ENCODE data around the gene MALRD1.
"Not testable (repeated sequence)": the region's sequence is repeated elsewhere in the genome, so short reads cannot be mapped to it uniquely, and the experiment has no call there.

Gene MALRD1

DNA sequence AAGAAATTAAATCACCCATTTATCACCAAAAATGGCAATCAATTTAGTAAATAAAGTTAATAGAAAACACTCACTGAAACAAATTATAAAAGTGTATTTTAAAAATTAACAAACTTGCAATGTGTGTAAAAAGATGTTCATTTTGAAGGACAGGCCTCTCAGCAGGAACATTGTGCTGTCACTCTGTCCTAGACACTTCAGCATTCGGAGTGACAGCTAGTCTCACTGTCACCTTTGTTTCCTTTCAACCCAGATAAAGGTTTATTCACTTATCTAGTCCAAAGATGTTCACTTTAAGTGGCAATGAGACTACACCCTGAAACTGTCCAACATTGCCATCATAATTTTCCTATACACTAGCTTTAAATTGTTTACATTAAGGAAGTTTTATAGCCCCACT is 675.7 kb downstream of the MALRD1 start:
- no peak for DNase-seq

DNA sequence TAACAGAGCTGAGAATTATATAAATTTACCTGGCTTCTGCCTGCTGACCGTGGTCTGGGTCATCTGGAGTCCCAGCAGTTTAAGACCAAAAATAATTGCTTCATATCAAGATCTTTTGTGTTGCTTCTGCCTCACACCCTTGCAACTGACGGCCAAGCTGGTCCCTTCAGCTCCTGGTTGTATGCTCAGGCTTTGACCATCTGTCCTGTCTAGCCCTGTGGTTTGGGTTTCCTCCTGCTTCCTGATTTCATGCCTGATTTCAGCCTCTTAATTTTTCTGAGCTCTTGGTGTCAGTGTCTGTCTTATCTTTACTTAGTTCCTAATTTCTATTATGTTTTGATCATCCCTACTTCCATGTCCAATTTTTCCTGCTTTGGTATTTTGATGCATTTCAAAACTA is 679.8 kb downstream of the MALRD1 start:
- DNase-seq, result no peak

DNA sequence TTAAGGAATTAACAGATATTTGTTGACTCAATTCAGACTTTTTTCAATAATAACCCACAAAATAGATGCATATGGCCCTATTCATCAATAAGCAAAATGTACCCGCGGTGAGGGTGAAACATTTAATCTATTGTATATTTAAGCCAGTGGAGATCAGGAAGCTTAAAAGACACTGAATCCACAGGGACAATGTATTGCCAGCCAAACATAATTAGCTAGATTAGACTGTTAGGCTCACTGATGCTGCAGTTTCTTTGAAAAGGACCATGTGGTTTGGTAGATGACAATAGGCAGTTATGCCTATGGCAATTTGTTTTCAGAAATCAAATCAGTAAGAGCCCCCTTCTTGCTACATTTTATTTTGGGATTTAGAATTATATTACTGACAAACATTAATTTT is 680.4 kb downstream of the MALRD1 start:
- DNase-seq, result no peak

GRCh38 chr10:19730167-19730906 is 681.7 kb downstream of the MALRD1 start:
- DNase-seq, result no peak

DNA sequence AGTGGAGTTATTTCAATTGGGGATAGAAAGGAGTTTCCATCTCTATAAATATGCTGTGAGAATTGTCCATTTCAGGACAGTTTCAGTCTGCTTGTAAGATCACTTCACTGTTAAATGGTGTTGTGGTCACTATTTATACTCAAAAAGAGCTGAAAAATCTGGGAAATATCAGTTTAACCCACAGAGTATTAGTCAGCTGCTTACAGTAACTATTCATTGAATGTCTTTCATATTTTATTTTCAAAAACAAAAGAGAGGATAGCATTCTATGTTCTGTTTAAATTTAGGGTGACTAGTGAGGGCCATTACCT is 682.3 kb downstream of the MALRD1 start:
- no peak for DNase-seq

DNA sequence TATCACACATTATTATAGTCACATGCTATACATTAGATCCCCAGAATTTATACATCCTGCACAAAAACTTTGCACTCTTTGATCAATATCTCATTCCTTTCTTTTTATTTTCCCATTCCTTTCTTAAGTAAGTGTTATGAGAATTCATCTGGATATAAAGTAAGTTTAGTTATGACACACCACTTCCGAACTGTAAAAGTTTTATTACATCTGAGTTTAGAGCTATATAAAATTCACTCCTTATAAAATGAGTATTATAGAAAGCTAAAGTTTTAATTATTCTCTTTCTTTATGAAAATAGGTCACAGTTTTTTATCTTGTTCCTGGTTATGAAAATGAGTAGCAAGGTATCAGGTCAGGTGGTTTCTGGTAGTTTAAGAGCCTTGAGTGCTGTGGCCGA is 683.0 kb downstream of the MALRD1 start:
- no peak for DNase-seq

GRCh38 chr10:19738440-19738839 is 689.8 kb downstream of the MALRD1 start:
- no peak for DNase-seq

GRCh38 chr10:19739232-19739631 is 690.6 kb downstream of the MALRD1 start:
- not testable (repeated sequence) for DNase-seq

DNA sequence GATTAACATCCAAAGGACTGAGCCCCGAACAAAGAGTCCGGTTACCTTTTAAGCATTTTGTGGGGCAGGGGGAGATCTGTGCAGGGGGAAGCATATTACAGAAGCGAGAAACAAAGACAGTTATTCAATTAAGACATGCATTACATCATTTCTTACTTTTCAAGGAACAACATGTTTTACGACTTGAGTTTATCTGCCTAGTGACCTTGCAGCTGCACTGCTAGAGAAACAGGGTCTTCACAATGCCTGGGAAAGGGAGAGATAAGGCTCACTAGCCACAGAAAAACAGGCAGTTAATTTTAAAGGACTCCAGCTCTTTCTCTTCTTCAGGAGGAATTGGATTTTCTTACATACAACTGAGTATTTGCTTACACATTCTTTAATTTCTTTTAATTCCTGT is 693.5 kb downstream of the MALRD1 start:
- not testable (repeated sequence) for DNase-seq

DNA sequence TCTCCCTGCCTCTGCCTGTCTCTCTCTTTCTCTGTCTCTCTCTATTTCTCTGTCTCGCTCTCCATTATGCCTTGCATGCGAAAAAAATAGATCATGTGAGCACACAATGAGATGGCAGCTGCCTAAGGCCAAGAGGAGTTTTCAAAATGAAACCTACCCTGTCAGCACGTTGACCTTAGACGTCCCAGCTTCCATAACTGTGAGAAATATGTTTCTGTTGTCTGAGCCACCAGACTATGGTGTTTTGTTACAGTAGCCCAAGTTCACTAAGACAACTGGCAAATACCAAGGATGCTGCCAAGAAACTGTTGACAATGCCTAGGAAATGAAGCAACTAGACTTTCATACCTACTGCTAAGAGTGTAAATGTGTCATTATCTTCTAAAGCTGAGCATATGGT is 697.1 kb downstream of the MALRD1 start:
- DNase-seq, result no peak

- no peak for DNase-seq
These were observed 700.7 kb downstream of the MALRD1 start for GRCh38 chr10:19749185-19749729.

DNA sequence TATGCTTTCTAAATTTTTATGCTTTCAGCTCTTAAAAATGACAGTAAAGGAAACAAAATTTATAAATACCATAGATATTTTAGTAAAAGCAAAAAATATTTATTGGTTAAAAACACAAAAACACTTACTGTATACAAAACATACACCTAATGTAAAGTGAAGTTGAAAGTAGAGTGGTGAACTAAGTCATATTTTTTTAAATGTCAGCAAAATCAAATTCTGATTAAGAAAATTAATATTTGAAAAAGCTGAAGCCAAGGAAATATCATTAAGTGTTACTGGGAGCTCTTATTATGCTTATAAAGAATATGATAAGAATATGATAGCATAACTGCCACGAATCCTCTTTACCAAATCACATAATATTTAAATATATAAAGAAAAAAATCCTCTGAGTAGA is 702.4 kb downstream of the MALRD1 start:
- DNase-seq, result no peak

- no peak for DNase-seq
These were observed 708.3 kb downstream of the MALRD1 start for GRCh38 chr10:19756919-19757318.

DNA sequence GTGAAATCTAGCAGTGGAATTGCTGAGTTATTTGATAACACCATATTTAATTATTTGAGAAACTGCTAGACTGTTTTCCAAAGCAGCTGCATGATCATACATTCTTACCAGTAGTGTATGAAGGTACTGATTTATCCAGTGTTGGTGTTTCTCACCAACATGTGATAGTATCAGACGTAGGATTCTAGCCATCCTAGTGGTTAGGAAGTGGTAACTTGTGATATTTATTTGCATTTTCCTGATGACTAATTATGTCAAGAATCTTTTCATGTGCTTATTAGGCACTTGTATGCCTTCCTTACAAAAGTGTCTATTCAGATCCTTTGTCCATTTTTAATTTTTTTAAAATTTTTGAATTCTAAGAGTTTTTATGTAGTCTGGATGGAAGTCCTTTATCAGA is 713.4 kb downstream of the MALRD1 start:
- no peak for DNase-seq

- no peak for DNase-seq
These were observed 715.5 kb downstream of the MALRD1 start for GRCh38 chr10:19764111-19764510.

DNA sequence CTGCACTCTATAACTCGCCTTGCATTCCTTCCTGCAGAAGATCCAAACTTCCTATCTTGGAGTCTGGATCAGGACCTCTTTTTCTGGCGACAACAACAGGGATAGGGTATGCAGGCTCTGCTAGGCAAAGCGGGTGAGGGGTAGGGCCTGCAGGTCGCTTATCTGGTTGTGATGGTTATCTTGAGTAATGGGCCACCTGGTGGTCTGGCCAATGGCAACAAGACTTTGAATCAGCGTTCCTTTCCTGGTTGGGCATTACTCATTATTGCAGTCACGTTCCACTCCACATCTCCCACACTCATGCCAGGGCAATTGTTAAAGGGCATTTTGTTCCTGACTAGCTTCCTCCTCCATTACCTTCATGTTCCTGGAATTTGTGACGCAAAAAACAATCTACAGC is 719.3 kb downstream of the MALRD1 start:
- no peak for DNase-seq

DNA sequence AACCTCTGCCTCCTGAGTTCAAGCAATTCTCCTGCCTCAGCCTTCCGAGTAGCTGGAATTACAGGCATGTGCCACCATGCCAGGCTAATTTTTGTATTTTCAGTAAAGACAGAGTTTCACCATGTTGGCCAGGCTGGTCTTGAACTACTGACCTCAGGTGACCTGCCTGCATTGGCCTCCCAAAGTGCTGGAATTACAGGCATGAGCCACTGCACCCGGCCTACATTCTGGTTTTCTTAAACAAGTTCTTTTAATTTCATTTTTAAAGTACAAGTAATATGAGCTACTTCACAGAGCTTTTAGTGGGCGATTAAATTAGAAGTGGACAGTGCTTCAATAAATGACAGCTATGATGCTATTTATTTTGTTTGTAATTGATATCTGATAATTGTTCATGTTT is 721.2 kb downstream of the MALRD1 start:
- not testable (repeated sequence) for DNase-seq

- no peak for DNase-seq
These were observed 724.4 kb downstream of the MALRD1 start for GRCh38 chr10:19772972-19773371.

DNA sequence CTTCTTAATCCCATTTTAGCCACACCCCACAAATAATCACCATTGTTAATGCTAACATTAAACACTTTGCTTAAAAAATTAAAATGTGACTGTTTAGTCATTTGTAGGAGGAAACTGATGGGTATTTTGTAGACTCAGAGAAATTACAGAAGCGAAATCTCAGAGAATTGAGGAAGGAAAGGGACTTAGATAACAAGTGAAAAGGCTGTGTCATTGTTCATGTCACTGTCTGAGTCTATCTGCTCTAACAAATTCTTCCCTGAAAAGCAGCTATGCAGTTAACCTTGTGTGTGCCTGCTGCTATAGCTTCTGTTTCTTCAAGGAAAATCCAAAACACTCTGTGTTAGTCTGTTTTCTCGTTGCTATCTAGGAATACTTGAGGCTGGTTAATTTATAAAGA is 726.7 kb downstream of the MALRD1 start:
- no peak for DNase-seq

DNA sequence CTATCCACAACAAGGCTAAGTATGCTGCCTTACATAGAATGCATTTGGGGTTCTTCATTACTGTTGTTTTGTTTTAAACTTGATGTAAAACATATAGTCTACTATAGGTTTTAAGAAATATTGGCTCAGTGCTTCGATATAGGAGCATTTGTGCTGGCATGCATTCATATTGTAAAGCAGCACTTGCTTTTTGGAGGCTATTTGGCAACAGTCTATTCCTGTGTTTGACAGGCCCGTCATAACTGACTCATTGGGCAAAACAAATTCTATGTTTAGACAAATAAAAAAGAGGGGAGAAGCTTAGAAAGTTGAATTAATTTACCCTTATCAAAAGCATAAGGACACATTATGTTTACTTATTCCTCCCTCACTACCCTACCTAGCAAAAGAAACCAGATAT is 729.2 kb downstream of the MALRD1 start:
- DNase-seq, result no peak

DNA sequence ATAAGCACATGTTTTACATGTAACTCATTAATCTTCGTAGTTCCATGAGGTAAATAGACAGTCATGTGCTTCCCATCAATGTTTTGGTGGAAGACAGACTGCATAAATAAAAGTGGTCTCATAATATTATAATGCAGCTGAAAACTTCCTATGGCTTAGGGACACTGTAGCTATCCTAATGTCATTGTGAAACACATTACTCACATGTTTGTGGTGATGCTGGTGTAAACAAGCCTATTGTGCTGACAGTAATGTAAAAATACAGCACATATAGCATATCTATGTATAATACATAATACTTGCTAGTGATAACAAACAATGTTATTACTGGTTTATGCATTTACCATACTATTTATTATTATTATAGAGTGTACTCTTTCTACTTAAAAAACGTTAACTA is 730.4 kb downstream of the MALRD1 start:
- DNase-seq, result no peak

DNA sequence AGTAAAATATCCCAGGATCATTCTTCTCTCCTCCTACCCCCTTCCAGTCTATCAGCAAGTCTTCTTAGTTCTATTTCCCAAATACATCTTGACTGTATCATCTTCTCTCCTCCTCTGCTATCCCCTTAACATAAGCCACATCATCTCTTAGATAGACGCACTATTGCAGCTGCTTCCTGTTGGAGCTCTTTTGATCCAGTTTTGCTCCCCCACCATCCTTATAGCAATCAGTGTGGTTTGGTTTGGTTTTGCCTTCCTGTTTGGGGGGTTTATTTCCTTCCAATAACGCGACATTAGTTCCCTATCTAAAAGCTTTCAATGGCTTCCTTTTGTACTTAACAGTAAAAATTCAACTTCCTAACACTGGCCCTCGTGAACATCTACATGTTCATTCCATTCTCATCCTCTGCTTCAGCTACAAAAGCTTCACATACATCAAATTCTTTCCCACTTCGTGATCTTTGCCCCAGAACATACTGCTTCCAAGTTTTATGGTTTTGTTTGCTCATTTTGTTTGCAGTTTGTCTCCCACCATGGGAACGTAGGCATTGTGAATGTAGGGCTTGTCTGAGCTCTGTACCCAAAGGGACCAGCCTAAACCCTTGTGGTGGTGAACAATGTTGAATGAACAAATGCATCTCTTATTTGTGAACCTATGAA is 734.0 kb downstream of the MALRD1 start:
- no peak for DNase-seq

DNA sequence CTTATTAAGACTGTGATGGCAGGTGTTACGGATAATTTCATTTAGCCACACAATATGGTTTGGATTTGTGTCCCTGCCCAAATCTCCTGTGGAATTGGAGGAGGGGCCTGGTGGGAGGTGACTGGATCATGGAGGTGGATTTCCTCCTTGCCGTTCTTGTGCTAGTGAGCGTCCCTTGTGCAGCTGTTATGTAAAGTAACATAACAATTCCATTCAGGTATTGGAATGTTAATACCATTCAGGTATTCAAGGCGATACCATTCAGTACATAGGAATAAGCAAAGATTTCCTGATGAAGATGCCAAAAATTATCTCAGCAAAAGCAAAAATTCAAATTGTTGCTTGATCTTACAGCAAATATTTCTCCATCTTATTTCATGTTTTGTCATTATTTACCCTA is 735.1 kb downstream of the MALRD1 start:
- DNase-seq, result no peak
